ENCODE results near the gene OPN4. TPM values are rescaled to one million over a fixed set of nuclear protein-coding genes. Genes with fewer than 3 reads are reported as not detected.

OPN4 gene
- total and polyA plus RNA-seq, 2 experiments from 2014 or later = not detected

- Histone ChIP-seq H2AFZ (no peak overlapping the region), H3K79me2 (no peaks in the 10 kb centered on the region), H4K20me1 (ENCODE audit: insufficient read depth, poor library complexity, severe bottlenecking) (no peaks in the 10 kb centered on the region), H3K27ac (no peak overlapping the region), H3K4me2 (no peak overlapping the region), H3K27me3 (no peaks in the 10 kb centered on the region), H3K9me2 (replicated peaks; ENCODE audit: insufficient read depth) (no peaks in the 10 kb centered on the region), H3K36me3 (replicated peaks; ENCODE audit: insufficient read depth, low read depth) (no peaks in the 10 kb centered on the region), H3K4me1 (ENCODE audit: insufficient read depth) (no peaks in the 10 kb centered on the region), H3K9me3 (ENCODE audit: low read depth) (no peaks in the 10 kb centered on the region), H3K4me3 (no peak overlapping the region)
- DNase-seq (ENCODE audit: low spot score) = no peak
- 82% methylated on average over 19 of the region's 19 CpGs for WGBS (ENCODE audit: low lambda C conversion rate, missing lambda C conversion rate)
- TF ChIP-seq EZH2phosphoT487 (IDR thresholded peaks at IDR 0.05; ENCODE audit: low read depth, severe bottlenecking, unreplicated experiment) = no peak
- no peak for TF ChIP-seq CTCF (IDR thresholded peaks at IDR 0.05; ENCODE audit: poor library complexity)
- no peak for TF ChIP-seq EZH2 (IDR thresholded peaks at IDR 0.05; ENCODE audit: borderline replicate concordance)
Measured at GRCh38 chr10:86657396-86658011, 3.2 kb downstream of the OPN4 start.

DNA sequence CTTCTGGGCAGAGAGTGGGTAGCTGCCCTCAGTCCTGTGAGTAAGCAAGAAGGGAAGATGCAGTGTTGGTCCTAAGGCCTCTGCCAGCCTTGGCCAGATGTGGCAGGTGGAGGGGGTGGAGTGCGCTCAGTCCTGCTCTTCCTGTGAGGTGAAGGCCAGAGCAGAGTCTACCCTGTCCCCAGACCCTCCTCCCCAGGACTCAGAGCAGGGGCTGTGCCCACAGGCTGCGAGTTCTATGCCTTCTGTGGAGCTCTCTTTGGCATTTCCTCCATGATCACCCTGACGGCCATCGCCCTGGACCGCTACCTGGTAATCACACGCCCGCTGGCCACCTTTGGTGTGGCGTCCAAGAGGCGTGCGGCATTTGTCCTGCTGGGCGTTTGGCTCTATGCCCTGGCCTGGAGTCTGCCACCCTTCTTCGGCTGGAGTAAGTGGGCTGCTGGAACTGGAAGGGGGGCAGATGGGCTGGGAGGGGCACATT, 4.0 kb downstream of the OPN4 start:
- Histone ChIP-seq H3K4me2 (no peak overlapping the region), H3K9me2 (replicated peaks; ENCODE audit: insufficient read depth) (no peaks in the 10 kb centered on the region), H3K27ac (no peak overlapping the region), H3K9me3 (ENCODE audit: low read depth) (no peaks in the 10 kb centered on the region), H4K20me1 (ENCODE audit: insufficient read depth, poor library complexity, severe bottlenecking) (no peaks in the 10 kb centered on the region), H3K4me3 (no peak overlapping the region), H2AFZ (no peak overlapping the region), H3K4me1 (ENCODE audit: insufficient read depth) (no peaks in the 10 kb centered on the region), H3K36me3 (replicated peaks; ENCODE audit: insufficient read depth, low read depth) (no peaks in the 10 kb centered on the region), H3K27me3 (no peaks in the 10 kb centered on the region), H3K79me2 (no peaks in the 10 kb centered on the region)
- TF ChIP-seq CTCF (IDR thresholded peaks at IDR 0.05; ENCODE audit: poor library complexity) (no peak), EZH2phosphoT487 (IDR thresholded peaks at IDR 0.05; ENCODE audit: low read depth, severe bottlenecking, unreplicated experiment) (no peak), EZH2 (IDR thresholded peaks at IDR 0.05; ENCODE audit: borderline replicate concordance) (no peak)
- DNase-seq (ENCODE audit: low spot score) = no peak
- 96% methylated on average over 12 of the region's 12 CpGs for WGBS (ENCODE audit: low lambda C conversion rate, missing lambda C conversion rate)

- Histone ChIP-seq H3K9me2 (replicated peaks; ENCODE audit: insufficient read depth) (no peaks in the 10 kb centered on the region), H3K4me3 (no peak overlapping the region), H3K36me3 (replicated peaks; ENCODE audit: insufficient read depth, low read depth) (no peaks in the 10 kb centered on the region), H3K4me1 (ENCODE audit: insufficient read depth) (no peaks in the 10 kb centered on the region), H3K9me3 (ENCODE audit: low read depth) (no peaks in the 10 kb centered on the region), H4K20me1 (ENCODE audit: insufficient read depth, poor library complexity, severe bottlenecking) (no peaks in the 10 kb centered on the region), H3K4me2 (no peak overlapping the region), H3K79me2 (no peaks in the 10 kb centered on the region), H3K27ac (no peak overlapping the region), H2AFZ (no peak overlapping the region), H3K27me3 (no peaks in the 10 kb centered on the region)
- no peak for DNase-seq (ENCODE audit: low spot score)
- no peak for TF ChIP-seq EZH2phosphoT487 (IDR thresholded peaks at IDR 0.05; ENCODE audit: low read depth, severe bottlenecking, unreplicated experiment)
- TF ChIP-seq CTCF (IDR thresholded peaks at IDR 0.05; ENCODE audit: poor library complexity) = no peak
- TF ChIP-seq EZH2 (IDR thresholded peaks at IDR 0.05; ENCODE audit: borderline replicate concordance) = no peak
- 58% methylated on average over 3 of the region's 3 CpGs for WGBS (ENCODE audit: low lambda C conversion rate, missing lambda C conversion rate)
Measured at GRCh38 chr10:86658751-86659150, 4.4 kb downstream of the OPN4 start.
